NCI-H748 (cell line): Measurements from ENCODE around the gene SDC3.
"Not testable (repeated sequence)": the region's sequence is repeated elsewhere in the genome, so short reads cannot be mapped to it uniquely, and the experiment has no call there.

Source experiments
- DNase-seq: peaks from one replicate; lab custom pipeline; 2025; ENCODE audit not compliant: unreplicated experiment; lab: John Stamatoyannopoulos, UW

Gene SDC3

DNA sequence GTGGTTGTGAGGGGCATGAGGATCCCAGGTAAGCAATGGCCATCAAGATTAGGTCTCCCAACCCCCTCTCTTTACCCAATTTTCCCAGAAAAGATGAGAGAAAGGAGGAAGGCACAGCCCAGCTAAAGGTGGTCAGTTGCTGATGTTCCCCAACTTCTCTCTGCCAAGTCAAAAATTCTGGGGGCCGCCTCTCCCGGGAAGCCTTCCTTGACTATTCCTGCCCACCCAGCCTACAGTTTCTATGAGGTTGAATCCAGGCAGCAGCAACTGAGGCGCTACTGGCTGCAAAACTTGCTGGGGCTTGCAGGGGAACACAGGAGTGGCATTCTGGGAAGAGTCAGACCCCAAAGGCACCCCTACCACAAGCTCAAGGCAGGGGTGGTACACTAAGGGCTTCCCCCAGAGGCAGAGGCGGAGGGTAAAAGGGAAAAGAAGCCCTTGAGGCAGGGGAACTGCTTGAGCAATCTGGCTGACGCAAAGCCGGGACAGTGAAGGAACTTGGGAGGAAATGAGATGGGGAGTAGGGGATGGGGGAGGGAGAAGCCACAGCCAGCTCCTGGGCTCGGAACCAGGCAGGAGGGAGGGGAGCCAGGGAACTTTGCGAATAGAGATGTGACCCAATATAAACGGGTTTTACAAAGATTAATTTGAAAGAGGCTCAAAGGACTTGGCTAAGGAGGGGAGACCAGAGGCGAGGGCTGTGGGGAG, 31.2 kb downstream of the SDC3 start:
- no peak for DNase-seq

GRCh38 chr1:30876451-30877204, 31.9 kb downstream of the SDC3 start:
- DNase-seq, result no peak

GRCh38 chr1:30875916-30876315, 32.6 kb downstream of the SDC3 start:
- no peak for DNase-seq

DNA sequence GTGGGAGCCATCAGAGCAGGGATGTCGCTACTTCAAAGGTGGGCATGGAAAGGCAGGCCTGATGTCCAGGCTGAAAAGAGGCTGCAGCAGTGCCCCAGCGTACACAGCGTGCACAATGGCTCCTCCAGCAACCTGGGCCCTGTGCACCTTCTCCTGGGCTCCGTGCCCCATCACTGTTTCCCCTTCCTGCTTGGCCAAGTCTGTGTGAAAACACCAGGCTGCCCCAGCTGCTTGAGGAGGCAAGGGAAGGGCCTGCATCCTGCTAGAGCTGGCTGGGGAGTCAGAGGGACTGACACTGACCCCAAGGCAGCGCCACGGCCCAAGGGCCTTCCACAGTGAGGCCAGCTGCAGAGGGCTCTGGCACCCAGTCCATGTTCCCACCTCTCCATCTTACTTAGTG, 33.4 kb downstream of the SDC3 start:
- no peak for DNase-seq

GRCh38 chr1:30874176-30874575, 34.4 kb downstream of the SDC3 start:
- DNase-seq, result no peak

- no peak for DNase-seq
These were observed 35.7 kb downstream of the SDC3 start for GRCh38 chr1:30872948-30873263.

DNA sequence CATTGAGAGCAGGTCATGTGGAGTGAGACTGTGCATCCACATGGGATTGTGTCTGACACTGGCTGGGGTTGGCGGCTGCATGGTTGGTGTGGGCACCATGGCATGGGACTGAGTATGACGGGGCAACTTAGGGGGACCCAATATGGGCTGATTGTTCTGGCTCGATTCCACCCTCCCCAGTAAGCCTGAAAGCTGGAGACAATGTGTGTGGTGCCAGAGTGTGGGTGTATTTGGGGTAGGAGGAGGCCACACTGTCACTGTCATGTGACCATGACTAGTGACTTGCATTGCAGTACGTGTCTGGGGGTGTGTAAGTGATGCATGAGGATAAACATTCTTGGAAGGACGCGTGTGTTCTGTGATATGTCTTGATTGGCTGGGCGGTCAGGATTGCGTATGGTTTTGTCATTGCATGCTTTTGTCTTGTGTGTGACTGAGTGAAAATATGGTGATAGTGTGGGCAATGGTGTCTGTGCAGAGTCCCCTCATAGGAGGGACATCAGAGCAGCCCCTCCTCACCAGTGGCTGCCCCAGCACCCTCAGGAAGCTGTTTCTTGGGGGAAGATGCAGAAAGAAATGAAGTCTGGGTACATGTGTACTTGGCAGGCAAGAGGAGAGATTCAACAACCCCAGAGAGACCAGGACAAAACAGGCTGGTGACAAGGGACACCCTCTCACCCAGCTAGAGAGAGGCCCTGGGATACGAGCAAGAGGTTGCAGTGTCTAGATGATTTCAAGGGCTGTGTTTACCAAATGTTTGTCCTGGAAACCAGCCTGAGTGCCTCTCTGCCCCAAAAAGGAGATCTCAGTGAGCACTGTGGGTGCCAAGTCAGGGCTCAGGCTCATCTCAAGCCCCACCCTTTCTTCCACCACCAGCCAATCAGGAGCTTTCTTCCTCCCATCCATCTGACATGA, 36.3 kb downstream of the SDC3 start:
- DNase-seq, result no peak

DNA sequence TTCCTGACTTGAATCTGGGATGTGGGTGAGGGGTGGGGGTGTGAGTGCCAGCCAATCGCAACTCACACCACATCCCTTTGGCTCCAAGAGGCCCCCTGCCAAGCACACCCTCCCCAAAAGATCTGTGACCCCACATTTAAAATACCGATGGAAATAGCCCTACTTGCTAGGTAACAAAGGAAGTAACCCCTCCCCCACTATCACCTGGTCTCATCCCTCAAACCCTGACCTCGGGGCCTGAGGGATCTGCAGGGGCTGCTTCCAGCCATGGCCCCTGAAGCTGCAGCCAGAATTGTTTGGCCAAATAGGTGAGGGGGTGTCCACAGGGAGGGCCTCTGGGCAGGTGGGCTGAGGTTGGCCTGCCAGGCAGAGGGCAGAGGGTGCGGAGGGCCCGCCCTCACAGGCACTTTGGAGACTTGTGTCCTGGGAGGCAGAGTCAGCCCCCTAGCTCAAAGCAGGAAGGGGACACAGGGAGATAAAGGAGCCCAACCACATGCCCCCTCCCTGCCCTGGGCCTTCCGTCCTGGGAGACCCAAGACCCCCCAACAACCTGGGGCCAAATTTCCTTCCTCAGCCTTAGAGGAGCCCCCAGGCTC, 37.2 kb downstream of the SDC3 start:
- DNase-seq, result no peak

DNA sequence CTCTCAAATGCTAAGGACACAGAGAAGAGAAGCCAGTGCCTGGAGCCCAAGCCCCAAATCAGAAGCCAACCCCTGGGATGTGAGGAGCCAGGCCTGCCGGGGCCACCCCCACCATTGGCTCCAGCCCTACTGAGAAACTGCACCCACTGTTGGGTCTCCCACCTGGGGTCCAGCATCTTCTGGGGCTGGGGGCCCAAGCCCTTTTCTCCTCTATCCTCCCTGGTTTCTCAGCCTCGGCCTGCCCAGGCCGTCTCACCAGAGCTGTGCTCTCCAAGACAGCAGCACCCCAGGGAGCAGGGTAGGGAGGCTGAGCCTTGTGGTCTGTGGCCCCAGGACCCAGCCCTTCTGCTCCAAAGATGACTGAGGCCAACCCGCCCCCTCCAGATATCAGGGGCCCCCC, 37.9 kb downstream of the SDC3 start:
- no peak for DNase-seq

GRCh38 chr1:30870035-30870434, 38.5 kb downstream of the SDC3 start:
- DNase-seq, result no peak

DNA sequence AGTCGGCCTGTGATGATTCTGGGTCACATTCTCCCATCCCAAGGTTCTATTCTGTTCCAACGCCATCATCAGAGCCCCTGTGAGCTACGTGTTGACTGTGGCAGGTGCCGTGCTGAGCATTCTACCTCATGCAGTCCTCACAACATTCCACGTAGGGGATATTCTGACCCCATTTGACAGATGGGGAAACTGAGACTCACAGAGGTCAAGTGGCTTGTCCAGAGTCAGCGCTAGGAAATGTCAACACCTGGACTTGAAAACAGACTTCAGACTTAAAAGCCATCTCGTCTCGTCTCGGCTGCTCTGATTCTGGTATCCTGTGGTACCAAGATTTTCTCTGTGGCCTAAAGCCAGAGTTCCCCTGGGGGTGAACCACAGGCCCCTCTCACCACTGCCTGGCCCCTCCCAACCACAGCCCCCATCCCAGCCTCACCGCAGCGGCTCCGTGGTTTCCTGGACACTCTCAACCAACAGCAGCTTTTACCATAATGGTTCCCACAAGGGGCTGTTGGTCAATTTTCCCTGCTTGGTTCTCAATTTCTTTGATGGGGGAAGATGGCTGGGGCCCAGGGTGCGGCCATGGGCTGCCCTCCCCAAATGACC, 39.6 kb downstream of the SDC3 start:
- DNase-seq, result no peak

DNA sequence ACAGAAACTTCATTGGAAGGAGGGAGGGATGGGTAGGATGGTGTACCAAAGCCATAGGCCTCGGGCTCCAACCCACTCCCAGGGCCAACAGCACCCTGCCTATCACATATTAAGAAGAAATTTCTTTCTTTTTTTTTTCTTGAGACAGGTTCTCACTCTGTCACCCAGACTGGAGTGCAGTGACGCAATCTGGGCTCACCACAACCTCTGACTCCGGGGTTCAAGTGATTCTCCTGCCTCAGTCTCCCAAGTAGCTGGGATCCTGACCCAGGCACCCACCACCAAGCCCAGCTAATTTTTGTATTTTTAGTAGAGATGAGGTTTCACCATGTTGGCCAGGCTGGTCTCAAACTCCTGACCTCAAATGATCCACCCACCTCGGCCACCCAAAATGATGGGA, 40.5 kb downstream of the SDC3 start:
- DNase-seq, result not testable (repeated sequence)

- no peak for DNase-seq
These were observed 41.0 kb downstream of the SDC3 start for GRCh38 chr1:30867537-30867936.

DNA sequence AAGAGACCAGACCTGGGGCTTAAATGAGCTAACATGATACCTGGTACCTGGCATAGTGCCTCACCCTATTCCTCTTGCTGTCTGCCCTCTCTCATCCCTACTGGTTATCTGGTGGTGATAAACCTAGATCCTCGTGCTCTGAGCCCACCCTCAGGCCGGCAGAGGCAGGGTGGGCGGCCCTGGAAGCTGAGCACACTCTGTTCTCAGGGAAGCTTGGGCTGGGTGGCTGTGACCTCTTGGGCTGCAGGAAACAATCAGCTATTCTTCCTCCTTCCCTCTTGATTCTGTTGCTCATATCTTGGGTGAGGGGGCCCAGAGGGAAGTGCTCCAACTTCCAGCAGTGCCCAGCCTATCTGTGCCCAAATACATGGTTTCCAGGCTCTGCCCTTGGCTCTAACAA, 42.0 kb downstream of the SDC3 start:
- DNase-seq, result no peak

DNA sequence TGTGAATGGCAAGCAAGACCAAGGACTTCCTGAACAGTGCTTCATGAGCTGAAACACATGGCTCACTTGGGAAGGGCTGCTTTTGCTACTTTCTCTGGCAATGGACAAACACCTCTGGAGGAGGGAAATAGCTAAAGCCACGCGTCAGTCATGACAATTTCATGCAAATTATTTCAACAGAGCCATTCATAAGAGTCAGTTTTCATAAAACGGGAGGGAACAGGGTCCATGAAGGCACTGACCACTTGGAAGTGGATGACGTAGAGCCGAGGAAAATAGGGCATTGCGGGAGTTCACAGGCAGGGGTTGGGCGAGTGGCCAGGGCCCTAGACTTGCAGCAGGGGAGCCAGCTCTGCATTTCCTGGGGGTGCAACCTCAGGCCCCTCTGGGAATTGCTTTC, 43.9 kb downstream of the SDC3 start:
- no peak for DNase-seq

GRCh38 chr1:30863858-30864604, 44.5 kb downstream of the SDC3 start:
- DNase-seq, result no peak

DNA sequence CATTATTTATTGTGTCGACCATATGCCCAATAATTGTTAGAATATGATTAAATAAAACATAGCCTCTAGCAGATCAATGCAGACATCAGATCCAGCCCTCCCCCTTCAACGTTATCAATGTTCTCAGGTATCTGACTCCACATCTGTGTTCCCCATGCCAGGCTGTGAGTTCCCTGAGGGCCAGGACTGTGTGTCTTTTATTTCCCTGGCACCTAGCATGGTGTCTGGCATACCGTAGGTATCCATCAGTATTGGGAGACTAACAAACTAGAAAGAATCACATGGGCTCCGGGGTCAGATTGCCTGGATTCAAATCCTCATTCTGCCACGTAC, 48.3 kb downstream of the SDC3 start:
- no peak for DNase-seq

DNA sequence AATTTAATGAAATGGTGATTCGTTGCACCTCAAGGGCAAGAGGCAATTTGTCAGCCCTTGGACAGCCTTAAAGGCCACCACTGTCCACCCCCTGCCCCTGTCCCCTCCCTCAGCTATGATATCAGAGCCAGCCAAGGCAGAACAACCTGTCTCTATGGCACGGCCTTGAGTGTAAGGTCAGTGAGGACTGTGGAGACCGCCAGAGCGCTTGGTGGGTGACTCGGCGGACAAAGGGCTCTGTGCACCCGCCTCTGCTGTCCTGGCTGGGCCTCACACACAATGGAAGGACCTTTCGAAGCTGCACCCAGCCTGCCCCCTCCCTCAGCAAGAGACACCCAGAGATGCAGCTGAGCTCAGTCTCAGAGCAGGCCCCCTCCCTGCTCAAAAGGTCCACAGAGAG, 50.6 kb downstream of the SDC3 start:
- no peak for DNase-seq

GRCh38 chr1:30857062-30857461, 51.5 kb downstream of the SDC3 start:
- DNase-seq, result no peak

DNA sequence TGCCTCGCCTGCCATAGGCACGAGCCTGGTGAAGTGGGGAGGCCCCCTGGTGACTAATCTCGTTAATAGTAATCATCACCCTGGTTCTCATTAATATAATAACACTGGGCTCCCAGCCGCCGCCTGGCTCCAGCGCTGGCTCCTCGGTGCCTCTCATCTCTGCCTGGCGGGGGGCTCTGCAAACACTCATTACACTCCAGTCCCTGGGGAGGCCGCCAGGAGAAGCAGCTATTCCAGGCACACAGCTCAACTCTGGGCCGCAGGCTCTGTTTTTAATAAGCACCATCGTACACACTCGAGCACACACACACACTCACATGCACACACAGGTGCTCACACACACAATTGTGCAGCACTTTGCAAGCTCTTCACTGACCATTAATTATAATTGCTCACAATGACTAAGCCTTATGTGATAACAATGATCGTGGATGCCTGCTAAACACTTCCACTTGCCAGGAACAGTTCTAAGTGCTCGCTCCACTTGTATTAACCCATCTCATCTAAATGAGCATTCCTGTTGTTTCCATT, 52.2 kb downstream of the SDC3 start:
- DNase-seq, result peak; percentile 90
